IMR-90 (cell line): ENCODE data around the gene CIZ1. TPM values are rescaled to one million over a fixed set of nuclear protein-coding genes. Genes with fewer than 3 reads are reported as not detected.

Source experiments
- ATAC-seq: fragments of 200-7000 bp; cut with Tn5 transposase; 2 replicates; pipeline ENCODE4 v1.9.1; 2020; ENCODE audit warnings: low read depth, mild to moderate bottlenecking, moderate library complexity
- BruUV-seq: library from RNA; stranded (reverse); fragments of 400-500 nt; replicated peaks from 2 replicates; lab custom pipeline; 2021; lab: Mats Ljungman, UMichigan
- CTCF ChIA-PET: fragments of 300-600 bp; formaldehyde crosslinking; extraction: SDS; loops from one replicate; lab custom pipeline; 2021; ENCODE audit warnings: antibody characterized with exemption; lab: Yijun Ruan, JAX
- POLR2A ChIA-PET: fragments of 300-600 bp; sonication (Branson Sonifier 250); formaldehyde crosslinking; loops from one replicate; lab custom pipeline; 2022; ENCODE audit warnings: antibody characterized with exemption; ENCODE audit not compliant: unreplicated experiment; lab: Charles Lee
- DNase-seq: peaks from one replicate; pipeline ENCODE4 v3.0.0; 2013
- H2AFZ ChIP-seq: replicated peaks from 2 replicates; pipeline ENCODE3; 2013; ENCODE audit warnings: low read length, mild to moderate bottlenecking; ENCODE audit not compliant: poor library complexity
- H2AK5ac ChIP-seq: 2 replicates; pipeline ENCODE4 v1.6.1; 2013; ENCODE audit warnings: low read depth, low read length, inconsistent platforms
- H2AK9ac ChIP-seq: replicated peaks from 2 replicates; pipeline ENCODE3; 2013; ENCODE audit warnings: mild to moderate bottlenecking, low read depth, low read length, moderate library complexity; ENCODE audit not compliant: poor library complexity
- H2BK120ac ChIP-seq: 2 replicates; pipeline ENCODE4 v1.6.1; 2013; ENCODE audit warnings: low read depth, low read length, inconsistent platforms
- H2BK15ac ChIP-seq: 3 replicates; pipeline ENCODE4 v1.6.1; 2013; ENCODE audit warnings: low read depth, low read length, inconsistent platforms
- H2BK20ac ChIP-seq: 2 replicates; pipeline ENCODE4 v1.6.1; 2013; ENCODE audit warnings: low read depth, mild to moderate bottlenecking, inconsistent platforms, low read length, moderate library complexity
- H2BK5ac ChIP-seq: 2 replicates; pipeline ENCODE4 v1.6.1; 2013; ENCODE audit warnings: mild to moderate bottlenecking, low read depth, low read length, inconsistent platforms; ENCODE audit not compliant: poor library complexity, severe bottlenecking
- H3K14ac ChIP-seq: replicated peaks from 2 replicates; pipeline ENCODE4 v1.6.1; 2013; ENCODE audit warnings: low read depth, low read length, inconsistent platforms
- H3K18ac ChIP-seq: 2 replicates; pipeline ENCODE4 v1.6.1; 2013; ENCODE audit warnings: low read depth, low read length, control low read depth
- H3K23ac ChIP-seq: 2 replicates; pipeline ENCODE4 v1.6.1; 2013; ENCODE audit warnings: low read depth, low read length, inconsistent platforms
- H3K27ac ChIP-seq: 2 replicates; pipeline ENCODE4 v1.5.1; 2013; ENCODE audit warnings: mild to moderate bottlenecking, control low read depth, low read length; ENCODE audit not compliant: insufficient read depth
- H3K27me3 ChIP-seq: 2 replicates; pipeline ENCODE4 v1.6.1; 2013; ENCODE audit warnings: low read length; ENCODE audit not compliant: control insufficient read depth, insufficient read depth
- H3K36me3 ChIP-seq: 2 replicates; pipeline ENCODE4 v1.6.1; 2013; ENCODE audit warnings: low read length, mixed read lengths; ENCODE audit not compliant: control insufficient read depth, insufficient read depth
- H3K4ac ChIP-seq: 2 replicates; pipeline ENCODE4 v1.6.1; 2013; ENCODE audit warnings: low read depth, low read length, inconsistent platforms
- H3K4me1 ChIP-seq: 2 replicates; pipeline ENCODE4 v1.6.1; 2013; ENCODE audit warnings: low read length, mixed read lengths; ENCODE audit not compliant: control insufficient read depth, insufficient read depth
- H3K4me2 ChIP-seq: 2 replicates; pipeline ENCODE4 v1.6.1; 2013; ENCODE audit warnings: low read depth, mild to moderate bottlenecking, control low read depth, low read length, moderate library complexity
- H3K4me3 ChIP-seq: 2 replicates; pipeline ENCODE4 v1.5.1; 2013; ENCODE audit warnings: low read depth, mild to moderate bottlenecking, control low read depth, low read length, moderate library complexity; ENCODE audit not compliant: insufficient read depth
- H3K56ac ChIP-seq: 2 replicates; pipeline ENCODE4 v1.6.1; 2013; ENCODE audit warnings: low read length, inconsistent platforms; ENCODE audit not compliant: insufficient read depth; ENCODE audit errors: extremely low read depth
- H3K79me1 ChIP-seq, 2 experiments: 2 replicates each; pipeline ENCODE4 v1.6.1; 2013; ENCODE audit warnings: low read length in 2 of 2, inconsistent platforms in 1 of 2, low read depth in 1 of 2
- H3K9ac ChIP-seq: 2 replicates; pipeline ENCODE4 v1.6.1; 2013; ENCODE audit warnings: low read depth, low read length, control low read depth
- H3K9me1 ChIP-seq: 2 replicates; pipeline ENCODE4 v1.6.1; 2013; ENCODE audit warnings: low read length, inconsistent platforms; ENCODE audit not compliant: insufficient read depth
- H3K9me3 ChIP-seq: 2 replicates; pipeline ENCODE4 v1.6.1; 2013; ENCODE audit warnings: low read length; ENCODE audit not compliant: control insufficient read depth, insufficient read depth
- H4K20me1 ChIP-seq: 2 replicates; pipeline ENCODE4 v1.6.1; 2013; ENCODE audit warnings: low read length, inconsistent platforms; ENCODE audit not compliant: insufficient read depth
- H4K5ac ChIP-seq: 2 replicates; pipeline ENCODE4 v1.6.1; 2013; ENCODE audit warnings: mild to moderate bottlenecking, low read depth, low read length, control low read depth
- H4K8ac ChIP-seq, 2 experiments: 2 replicates each; pipeline ENCODE4 v1.6.1; 2013; ENCODE audit warnings: low read depth in 2 of 2, low read length in 2 of 2, control low read depth in 1 of 2, inconsistent platforms in 1 of 2
- H4K91ac ChIP-seq: 2 replicates; pipeline ENCODE4 v1.6.1; 2013; ENCODE audit warnings: low read depth, low read length, inconsistent platforms; ENCODE audit not compliant: insufficient read depth
- CEBPB ChIP-seq: IDR thresholded peaks from 2 replicates; pipeline ENCODE4 v1.6.1; 2012; ENCODE audit warnings: low read depth, low read length, improper control_type of control experiment
- FOS ChIP-seq: fragments of 150-350 bp; IDR thresholded peaks from 2 replicates; pipeline ENCODE4 v1.6.1; 2016; ENCODE audit warnings: low read depth, low read length
- MAZ ChIP-seq: IDR thresholded peaks from 2 replicates; pipeline ENCODE4 v1.6.1; 2012; ENCODE audit warnings: low read depth, mild to moderate bottlenecking, low read length, improper control_type of control experiment, moderate library complexity, borderline replicate concordance
- NFE2L2 ChIP-seq: fragments of 150-350 bp; IDR thresholded peaks from 2 replicates; pipeline ENCODE4 v1.6.1; 2016; ENCODE audit warnings: low read depth, mild to moderate bottlenecking, low read length
- POLR2A ChIP-seq: IDR thresholded peaks from 2 replicates; pipeline ENCODE4 v1.6.1; 2012; ENCODE audit warnings: mild to moderate bottlenecking, low read depth, low read length
- RAD21 ChIP-seq: IDR thresholded peaks from 2 replicates; pipeline ENCODE4 v1.6.1; 2012; ENCODE audit warnings: low read length, improper control_type of control experiment
- RFX5 ChIP-seq: IDR thresholded peaks from 2 replicates; pipeline ENCODE4 v1.8.0; 2012; ENCODE audit warnings: low read depth, mild to moderate bottlenecking, low read length, moderate library complexity
- USF2 ChIP-seq: fragments of 150-350 bp; IDR thresholded peaks from 2 replicates; pipeline ENCODE4 v1.6.1; 2017; ENCODE audit warnings: mild to moderate bottlenecking, antibody characterized with exemption, low read length, low read depth
- WGBS, 2 experiments: methylation state at CpG; one replicate each; pipeline versions ENCODE4 v1.1.5 to v1.1.7; 2013; ENCODE audit warnings: missing lambda C conversion rate in 2 of 2; ENCODE audit not compliant: insufficient read length in 1 of 2; ENCODE audit errors: extremely low coverage in 2 of 2; 5-methylcytosine and 5-hydroxymethylcytosine counted together
- dilution Hi-C: fragments of 300-500 bp; cut with HindIII; formaldehyde crosslinking; loops from one replicate; pipeline ENCODE4 v1.14.3; 2018; ENCODE audit warnings: low sequenced_read_pairs; ENCODE audit not compliant: unreplicated experiment
- in situ Hi-C: fragments of 300-500 bp; cut with MboI; formaldehyde crosslinking; loops from 3 replicates; pipeline ENCODE4 v1.14.3; 2019; ENCODE audit warnings: low sequenced_read_pairs, inconsistent platforms, mixed read lengths
- intact Hi-C: fragments of 100-400 bp; cut with micrococcal nuclease; formaldehyde crosslinking; loops from 2 replicates; pipeline ENCODE4 v1.10.0; 2022
- polyA plus RNA-seq, 3 experiments: library from polyadenylated mRNA; depleted of rRNA; stranded (reverse); fragments of >200 nt; gene quantifications; 2 replicates each; pipeline ENCODE4 v1.2.3, GENCODE V29; 2012; ENCODE audit warnings: low replicate concordance in 1 of 3
- total RNA-seq: library from RNA; depleted of rRNA; stranded (reverse); fragments of >200 nt; gene quantifications from 2 replicates; pipeline ENCODE4 v1.2.3, GENCODE V29; 2012

The CIZ1 gene
- total and polyA plus RNA-seq, 2 of the 4 experiments (the other 2 are of a cell fraction) = 13.8 to 51.9 TPM

GRCh38 chr9:128152133-128153059 is 39.0 kb downstream of the CIZ1 start (continued):
- no peak for TF ChIP-seq MAZ

DNA sequence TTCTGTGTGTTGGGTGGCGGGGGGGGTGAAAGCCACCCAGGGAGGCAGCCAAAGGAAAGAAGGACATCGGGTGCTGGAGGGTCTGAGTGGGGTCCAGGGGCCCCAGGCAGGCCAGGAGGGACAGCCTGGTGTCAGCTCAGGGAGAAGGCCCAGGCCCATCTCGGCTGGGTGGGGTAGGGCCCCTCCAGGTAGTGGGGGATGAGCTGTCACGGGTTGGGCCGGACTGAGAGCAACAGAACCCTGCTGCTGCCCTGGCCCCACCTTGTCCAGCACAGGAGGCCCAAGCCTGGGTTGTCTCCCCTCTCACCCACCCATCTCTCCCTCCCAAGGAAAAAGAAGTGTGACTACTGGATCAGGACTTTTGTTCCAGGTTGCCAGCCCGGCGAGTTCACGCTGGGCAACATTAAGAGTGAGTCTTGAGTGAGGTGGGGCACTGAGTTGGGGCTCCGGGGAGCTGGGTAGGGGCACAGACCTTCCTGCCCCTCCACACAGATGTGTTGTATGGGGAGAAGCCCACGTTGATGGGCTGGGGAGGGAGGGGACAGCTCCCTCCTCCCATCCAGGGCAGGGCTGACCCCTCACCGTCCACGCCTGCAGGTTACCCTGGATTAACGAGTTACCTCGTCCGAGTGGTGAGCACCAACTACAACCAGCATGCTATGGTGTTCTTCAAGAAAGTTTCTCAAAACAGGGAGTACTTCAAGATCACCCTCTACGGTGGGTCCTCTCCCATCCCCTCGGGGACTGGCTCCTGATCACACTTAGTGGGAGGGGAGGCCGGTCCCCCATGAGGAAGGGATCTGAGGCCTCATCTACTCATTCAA is 39.9 kb downstream of the CIZ1 start:
- no peaks in the 10 kb centered on the region for H3K9me1 ChIP-seq
- no peaks in the 10 kb centered on the region for H3K4me1 ChIP-seq
- in situ Hi-C loops (no loop called here), intact Hi-C loops (no loop called here), dilution Hi-C loops (no loop called here)
- no peaks in the 10 kb centered on the region; the same call in 1 of the 2 replicates for H4K20me1 ChIP-seq
- H3K4me2 ChIP-seq = no peak overlapping the region
- ChIA-PET POLR2A (no interaction called here), CTCF (no interaction called here)
- no peak overlapping the region for H2BK20ac ChIP-seq
- H3K9me3 ChIP-seq = no peaks in the 10 kb centered on the region
- no peak overlapping the region for H4K91ac ChIP-seq
- H3K18ac ChIP-seq = no peak overlapping the region
- no peaks in the 10 kb centered on the region for H3K79me1 ChIP-seq
- no TSS peak for BruUV-seq
- H2AFZ ChIP-seq = no peak overlapping the region
- no peak overlapping the region for H3K4me3 ChIP-seq
- H3K56ac ChIP-seq = no peak overlapping the region
- no peak overlapping the region for H2BK5ac ChIP-seq
- WGBS, 2 experiments = 80% methylated on average over 1 of the region's 18 CpGs; no CpG with 5 or more reads in 1 of the 2 experiments
- H4K5ac ChIP-seq = no peak overlapping the region
- H3K23ac ChIP-seq = no peak overlapping the region
- no peak for ATAC-seq
- no peak overlapping the region for H3K27ac ChIP-seq
- no peak for DNase-seq
- no peak overlapping the region for H4K8ac ChIP-seq
- no peak overlapping the region for H2BK120ac ChIP-seq
- no peak overlapping the region for H3K14ac ChIP-seq
- H3K4ac ChIP-seq = no peak overlapping the region
- no peak overlapping the region for H2BK15ac ChIP-seq
- no peak overlapping the region for H2AK9ac ChIP-seq
- peaks cover 14% of the 10 kb centered on the region; the same call in 1 of the 2 replicates for H3K27me3 ChIP-seq
- no peak overlapping the region for H2AK5ac ChIP-seq
- H3K9ac ChIP-seq = no peak overlapping the region
- TF ChIP-seq POLR2A (no peak), RAD21 (no peak), RFX5 (no peak), USF2 (no peak), NFE2L2 (no peak), CEBPB (no peak), MAZ (no peak), FOS (no peak)
- no peaks in the 10 kb centered on the region for H3K36me3 ChIP-seq
